Neural cell (in vitro differentiated cells): Measurements from ENCODE around the gene GABPB2. TPM values are rescaled to one million over a fixed set of nuclear protein-coding genes. Genes with fewer than 3 reads are reported as not detected.

Experiments used
- H2AFZ ChIP-seq: fragments of 200-600, 300-800 bp; sonication (generic), shearing (Covaris generic); 2 replicates; pipeline ENCODE4 v1.6.0; 2014; ENCODE audit warnings: low read depth, mild to moderate bottlenecking, antibody characterized with exemption, low read length, moderate library complexity
- H3F3A ChIP-seq: fragments of 200-600 bp; shearing (Covaris generic); 2 replicates; pipeline ENCODE4 v1.6.1; 2016; ENCODE audit warnings: mild to moderate bottlenecking, moderate library complexity, mixed read lengths, antibody characterized with exemption, low read length; ENCODE audit not compliant: insufficient read depth, poor library complexity, severe bottlenecking
- H3K27ac ChIP-seq: fragments of 200-600, 300-800 bp; sonication (generic), shearing (Covaris generic); 2 replicates; pipeline ENCODE4 v1.5.1; 2014; ENCODE audit warnings: mild to moderate bottlenecking, low read length, moderate library complexity
- H3K27me3 ChIP-seq: fragments of 300-800, 200-600 bp; sonication (generic), shearing (Covaris generic); 2 replicates; pipeline ENCODE4 v1.6.0; 2014; ENCODE audit warnings: mild to moderate bottlenecking, low read depth, low read length, moderate library complexity; ENCODE audit not compliant: insufficient read depth
- H3K36me3 ChIP-seq: fragments of 300-800, 200-600 bp; sonication (generic), shearing (Covaris generic); 2 replicates; pipeline ENCODE4 v1.5.1; 2014; ENCODE audit warnings: mild to moderate bottlenecking, antibody characterized with exemption, low read length, moderate library complexity; ENCODE audit not compliant: insufficient read depth
- H3K4me2 ChIP-seq: fragments of 300-800, 200-600 bp; sonication (generic), shearing (Covaris generic); 2 replicates; pipeline ENCODE4 v1.6.0; 2014; ENCODE audit warnings: mild to moderate bottlenecking, low read length
- H3K4me3 ChIP-seq: fragments of 300-800, 200-600 bp; sonication (generic), shearing (Covaris generic); 2 replicates; pipeline ENCODE4 v1.5.1; 2014; ENCODE audit warnings: mild to moderate bottlenecking, low read length, moderate library complexity
- H3K79me2 ChIP-seq: fragments of 200-600 bp; shearing (Covaris generic); replicated peaks from 2 replicates; pipeline ENCODE4 v1.6.0; 2014; ENCODE audit warnings: mild to moderate bottlenecking, low read length, moderate library complexity; ENCODE audit not compliant: insufficient read depth
- H3K9ac ChIP-seq: fragments of 300-800, 200-600 bp; sonication (generic), shearing (Covaris generic); 2 replicates; pipeline ENCODE4 v1.6.1; 2016; ENCODE audit warnings: mild to moderate bottlenecking, low read length, mixed read lengths
- H3K9me2 ChIP-seq: fragments of 200-600 bp; shearing (Covaris generic); 2 replicates; pipeline ENCODE4 v1.6.1; 2016; ENCODE audit warnings: mild to moderate bottlenecking, low read length, mixed read lengths; ENCODE audit not compliant: insufficient read depth
- H3K9me3 ChIP-seq: fragments of 200-600, 300-800 bp; sonication (generic), shearing (Covaris generic); 2 replicates; pipeline ENCODE4 v1.6.1; 2016; ENCODE audit warnings: mild to moderate bottlenecking, mixed run types, low read length, moderate library complexity, mixed read lengths
- H4K20me1 ChIP-seq: fragments of 200-600 bp; shearing (Covaris generic); 2 replicates; pipeline ENCODE4 v1.6.1; 2016; ENCODE audit warnings: mild to moderate bottlenecking, mixed run types; ENCODE audit not compliant: insufficient read depth
- EP300 ChIP-seq: fragments of 450-650 bp; conservative IDR thresholded peaks from 2 replicates; pipeline ENCODE4 v1.6.1; 2014; ENCODE audit warnings: antibody characterized with exemption, mild to moderate bottlenecking, moderate library complexity; ENCODE audit not compliant: poor library complexity, severe bottlenecking
- EZH2 ChIP-seq: fragments of 200-600, 300-800 bp; shearing (Covaris generic), sonication (generic); IDR thresholded peaks from 2 replicates; pipeline ENCODE4 v1.6.1; 2014; ENCODE audit warnings: antibody characterized with exemption, low read length, borderline replicate concordance, mild to moderate bottlenecking; ENCODE audit not compliant: insufficient read depth, poor library complexity, severe bottlenecking
- MXI1 ChIP-seq: fragments of 450-650 bp; conservative IDR thresholded peaks from 2 replicates; pipeline ENCODE4 v1.6.1; 2014; ENCODE audit warnings: antibody characterized with exemption, mild to moderate bottlenecking; ENCODE audit not compliant: poor library complexity, severe bottlenecking
- POLR2AphosphoS5 ChIP-seq: IDR thresholded peaks from 2 replicates; pipeline ENCODE4 v1.6.1; 2012
- RAD21 ChIP-seq: fragments of 450-650 bp; conservative IDR thresholded peaks from 2 replicates; pipeline ENCODE4 v1.6.1; 2014; ENCODE audit warnings: antibody characterized with exemption, mild to moderate bottlenecking, moderate library complexity
- SMC3 ChIP-seq: fragments of 450-650 bp; conservative IDR thresholded peaks from 2 replicates; pipeline ENCODE4 v1.6.1; 2014; ENCODE audit warnings: antibody characterized with exemption, mild to moderate bottlenecking, moderate library complexity; ENCODE audit not compliant: poor library complexity
- TAF1 ChIP-seq: IDR thresholded peaks from 2 replicates; pipeline ENCODE4 v1.6.1; 2012; ENCODE audit warnings: low read depth
- polyA plus RNA-seq: library from polyadenylated mRNA; depleted of rRNA; stranded (reverse); fragments of >200 nt; gene quantifications from 2 replicates; pipeline ENCODE4 v1.2.3, GENCODE V29; 2014
- TF ChIP-seq, protein P1 (sequence below): IDR thresholded peaks from 2 replicates; pipeline ENCODE4 v1.6.1; 2012; ENCODE audit warnings: borderline replicate concordance
- TF ChIP-seq, protein P2 (sequence below): fragments of 450-650 bp; IDR thresholded peaks from 2 replicates; pipeline ENCODE4 v1.5.1; 2014; ENCODE audit warnings: antibody characterized with exemption, mild to moderate bottlenecking, moderate library complexity; ENCODE audit not compliant: poor library complexity, severe bottlenecking

GABPB2 gene
- polyA plus RNA-seq, 1 donor from 2014 or later: 4.1 TPM

DNA sequence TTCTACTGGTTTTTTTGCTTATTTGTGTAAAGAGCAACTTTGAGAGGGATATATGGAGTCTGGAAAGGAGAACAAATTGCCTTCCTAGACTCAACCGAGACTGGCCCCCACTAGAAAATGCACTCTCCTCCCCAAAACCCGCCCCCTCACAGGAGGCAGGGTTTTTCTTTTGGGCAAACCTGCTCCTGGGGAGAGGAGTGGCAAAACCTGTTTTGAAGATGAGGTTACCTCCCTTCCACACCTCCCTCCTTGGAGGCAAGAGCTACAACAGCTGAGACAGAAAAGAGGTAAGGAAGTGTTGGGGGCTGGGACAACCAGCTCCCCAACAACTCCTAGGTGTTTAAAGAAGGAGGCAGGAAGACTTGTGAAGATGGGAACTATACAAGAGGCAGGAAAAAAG, 34.2 kb upstream of the GABPB2 start, which contains the start of gene BNIPL:
Gene BNIPL (plus strand): TSS at position 231 of the 400 bp plus-strand sequence. CDS start 140 bp downstream, at position 371.
- Histone ChIP-seq H3K36me3 (no peaks in the 10 kb centered on the region), H3K9me2 (no peaks in the 10 kb centered on the region), H3K4me3 (no peak within 1 kb of the TSS), H3K27me3 (no peaks in the 10 kb centered on the region), H3K9me3 (no peaks in the 10 kb centered on the region), H3K79me2 (no peaks in the 10 kb centered on the region), H3K9ac (no peak within 1 kb of the TSS), H4K20me1 (no peaks in the 10 kb centered on the region), H2AFZ (no peak within 1 kb of the TSS), H3F3A (no peaks in the 10 kb centered on the region), H3K27ac (no peak within 1 kb of the TSS), H3K4me2 (no peak within 1 kb of the TSS)
- TF ChIP-seq, protein P1, sequence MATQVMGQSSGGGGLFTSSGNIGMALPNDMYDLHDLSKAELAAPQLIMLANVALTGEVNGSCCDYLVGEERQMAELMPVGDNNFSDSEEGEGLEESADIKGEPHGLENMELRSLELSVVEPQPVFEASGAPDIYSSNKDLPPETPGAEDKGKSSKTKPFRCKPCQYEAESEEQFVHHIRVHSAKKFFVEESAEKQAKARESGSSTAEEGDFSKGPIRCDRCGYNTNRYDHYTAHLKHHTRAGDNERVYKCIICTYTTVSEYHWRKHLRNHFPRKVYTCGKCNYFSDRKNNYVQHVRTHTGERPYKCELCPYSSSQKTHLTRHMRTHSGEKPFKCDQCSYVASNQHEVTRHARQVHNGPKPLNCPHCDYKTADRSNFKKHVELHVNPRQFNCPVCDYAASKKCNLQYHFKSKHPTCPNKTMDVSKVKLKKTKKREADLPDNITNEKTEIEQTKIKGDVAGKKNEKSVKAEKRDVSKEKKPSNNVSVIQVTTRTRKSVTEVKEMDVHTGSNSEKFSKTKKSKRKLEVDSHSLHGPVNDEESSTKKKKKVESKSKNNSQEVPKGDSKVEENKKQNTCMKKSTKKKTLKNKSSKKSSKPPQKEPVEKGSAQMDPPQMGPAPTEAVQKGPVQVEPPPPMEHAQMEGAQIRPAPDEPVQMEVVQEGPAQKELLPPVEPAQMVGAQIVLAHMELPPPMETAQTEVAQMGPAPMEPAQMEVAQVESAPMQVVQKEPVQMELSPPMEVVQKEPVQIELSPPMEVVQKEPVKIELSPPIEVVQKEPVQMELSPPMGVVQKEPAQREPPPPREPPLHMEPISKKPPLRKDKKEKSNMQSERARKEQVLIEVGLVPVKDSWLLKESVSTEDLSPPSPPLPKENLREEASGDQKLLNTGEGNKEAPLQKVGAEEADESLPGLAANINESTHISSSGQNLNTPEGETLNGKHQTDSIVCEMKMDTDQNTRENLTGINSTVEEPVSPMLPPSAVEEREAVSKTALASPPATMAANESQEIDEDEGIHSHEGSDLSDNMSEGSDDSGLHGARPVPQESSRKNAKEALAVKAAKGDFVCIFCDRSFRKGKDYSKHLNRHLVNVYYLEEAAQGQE: no peak
- no peak for TF ChIP-seq RAD21
- no peak for TF ChIP-seq EZH2
- TF ChIP-seq POLR2AphosphoS5: no peak
- TF ChIP-seq EP300: no peak
- TF ChIP-seq SMC3: no peak
- TF ChIP-seq TAF1: no peak
- TF ChIP-seq, protein P2, sequence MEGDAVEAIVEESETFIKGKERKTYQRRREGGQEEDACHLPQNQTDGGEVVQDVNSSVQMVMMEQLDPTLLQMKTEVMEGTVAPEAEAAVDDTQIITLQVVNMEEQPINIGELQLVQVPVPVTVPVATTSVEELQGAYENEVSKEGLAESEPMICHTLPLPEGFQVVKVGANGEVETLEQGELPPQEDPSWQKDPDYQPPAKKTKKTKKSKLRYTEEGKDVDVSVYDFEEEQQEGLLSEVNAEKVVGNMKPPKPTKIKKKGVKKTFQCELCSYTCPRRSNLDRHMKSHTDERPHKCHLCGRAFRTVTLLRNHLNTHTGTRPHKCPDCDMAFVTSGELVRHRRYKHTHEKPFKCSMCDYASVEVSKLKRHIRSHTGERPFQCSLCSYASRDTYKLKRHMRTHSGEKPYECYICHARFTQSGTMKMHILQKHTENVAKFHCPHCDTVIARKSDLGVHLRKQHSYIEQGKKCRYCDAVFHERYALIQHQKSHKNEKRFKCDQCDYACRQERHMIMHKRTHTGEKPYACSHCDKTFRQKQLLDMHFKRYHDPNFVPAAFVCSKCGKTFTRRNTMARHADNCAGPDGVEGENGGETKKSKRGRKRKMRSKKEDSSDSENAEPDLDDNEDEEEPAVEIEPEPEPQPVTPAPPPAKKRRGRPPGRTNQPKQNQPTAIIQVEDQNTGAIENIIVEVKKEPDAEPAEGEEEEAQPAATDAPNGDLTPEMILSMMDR: no peak
- TF ChIP-seq MXI1: no peak

DNA sequence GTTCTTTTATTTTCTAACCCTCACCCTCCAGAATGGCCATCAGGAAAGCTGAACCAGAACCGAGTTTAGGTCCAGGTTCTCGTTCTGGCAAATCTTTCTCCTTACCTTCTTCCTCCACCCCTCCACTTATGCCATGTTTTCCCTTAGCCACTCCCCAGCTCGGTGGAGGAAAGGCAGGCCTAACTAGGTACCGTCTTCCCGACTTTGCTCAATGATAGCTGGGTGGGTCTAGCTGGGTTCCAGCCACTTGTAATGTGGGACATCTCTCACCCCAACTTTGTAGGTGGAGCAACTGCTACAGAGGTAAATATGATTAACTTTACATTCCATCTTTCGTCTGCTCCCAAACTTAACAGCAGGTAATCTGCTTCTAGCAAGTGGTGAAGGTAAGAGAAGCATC, 33.5 kb upstream of the GABPB2 start:
- H3K36me3 ChIP-seq: no peaks in the 10 kb centered on the region
- no peak overlapping the region for H3K27ac ChIP-seq
- H3K9ac ChIP-seq: no peak overlapping the region
- H4K20me1 ChIP-seq: no peaks in the 10 kb centered on the region
- no peak for TF ChIP-seq EZH2
- TF ChIP-seq RAD21: no peak
- no peak for TF ChIP-seq SMC3
- TF ChIP-seq TAF1: no peak
- no peaks in the 10 kb centered on the region for H3K79me2 ChIP-seq
- H3K9me2 ChIP-seq: no peaks in the 10 kb centered on the region
- no peak overlapping the region for H3K4me2 ChIP-seq
- no peak overlapping the region for H2AFZ ChIP-seq
- H3F3A ChIP-seq: no peaks in the 10 kb centered on the region
- no peak overlapping the region for H3K4me3 ChIP-seq
- no peaks in the 10 kb centered on the region for H3K27me3 ChIP-seq
- H3K9me3 ChIP-seq: no peaks in the 10 kb centered on the region
